Activated naive CD8-positive, alpha-beta T cell (primary cell): Measurements from ENCODE around the gene PLB1.

Experiments
- H3K27ac Mint-ChIP-seq: one replicate; pipeline ENCODE4 v1.8.0; 2021; ENCODE audit warnings: mixed read lengths
- H3K27me3 Mint-ChIP-seq: one replicate; pipeline ENCODE4 v1.8.0; 2021; ENCODE audit warnings: mixed read lengths
- H3K36me3 Mint-ChIP-seq: one replicate; pipeline ENCODE4 v1.8.0; 2021; ENCODE audit warnings: mixed read lengths
- H3K4me1 Mint-ChIP-seq: one replicate; pipeline ENCODE4 v1.8.0; 2021; ENCODE audit warnings: low read depth, mixed read lengths
- H3K4me3 Mint-ChIP-seq: one replicate; pipeline ENCODE4 v1.8.0; 2021; ENCODE audit warnings: mild to moderate bottlenecking, mixed read lengths
- H3K9me3 Mint-ChIP-seq: one replicate; pipeline ENCODE4 v1.8.0; 2021; ENCODE audit warnings: low read depth, mixed read lengths

PLB1 gene

GRCh38 chr2:28627722-28628480 is 132.0 kb downstream of the PLB1 start:
- Mint-ChIP-seq H3K27me3 (no peaks in the 10 kb centered on the region), H3K27ac (peak overlapping the region; percentile 47), H3K9me3 (no peaks in the 10 kb centered on the region), H3K36me3 (peaks cover 3% of the 10 kb centered on the region), H3K4me3 (no peak overlapping the region), H3K4me1 (peaks cover 54% of the 10 kb centered on the region)

GRCh38 chr2:28628506-28628905 is 132.6 kb downstream of the PLB1 start:
- Mint-ChIP-seq H3K4me1 (peaks cover 48% of the 10 kb centered on the region), H3K27ac (no peak overlapping the region), H3K9me3 (no peaks in the 10 kb centered on the region), H3K36me3 (peaks cover 5% of the 10 kb centered on the region), H3K4me3 (no peak overlapping the region), H3K27me3 (no peaks in the 10 kb centered on the region)

- Mint-ChIP-seq H3K27me3 (no peaks in the 10 kb centered on the region), H3K27ac (no peak overlapping the region), H3K9me3 (no peaks in the 10 kb centered on the region), H3K36me3 (peaks cover 5% of the 10 kb centered on the region), H3K4me1 (peaks cover 44% of the 10 kb centered on the region), H3K4me3 (no peak overlapping the region)
Measured at GRCh38 chr2:28628987-28629386, 133.1 kb downstream of the PLB1 start.

GRCh38 chr2:28629910-28630309 is 134.1 kb downstream of the PLB1 start:
- H3K27ac Mint-ChIP-seq = no peak overlapping the region

GRCh38 chr2:28630341-28630740 is 134.5 kb downstream of the PLB1 start:
- Mint-ChIP-seq H3K36me3 (peaks cover 2% of the 10 kb centered on the region), H3K27me3 (no peaks in the 10 kb centered on the region), H3K9me3 (no peaks in the 10 kb centered on the region), H3K4me1 (peaks cover 30% of the 10 kb centered on the region), H3K27ac (no peak overlapping the region), H3K4me3 (no peak overlapping the region)

More at GRCh38 chr2:28629910-28630309, 134.1 kb downstream of the PLB1 start:
- Mint-ChIP-seq H3K27me3 (no peaks in the 10 kb centered on the region), H3K4me1 (peaks cover 34% of the 10 kb centered on the region), H3K9me3 (no peaks in the 10 kb centered on the region), H3K4me3 (no peak overlapping the region), H3K36me3 (peaks cover 2% of the 10 kb centered on the region)

GRCh38 chr2:28631514-28632206 is 135.8 kb downstream of the PLB1 start:
- no peak overlapping the region for H3K4me3 Mint-ChIP-seq
- peaks cover 18% of the 10 kb centered on the region for H3K4me1 Mint-ChIP-seq
- H3K27me3 Mint-ChIP-seq = no peaks in the 10 kb centered on the region
- no peaks in the 10 kb centered on the region for H3K9me3 Mint-ChIP-seq
- peak overlapping the region; percentile 11 for H3K27ac Mint-ChIP-seq
- peaks cover 2% of the 10 kb centered on the region for H3K36me3 Mint-ChIP-seq

GRCh38 chr2:28632791-28633190 is 136.9 kb downstream of the PLB1 start:
- Mint-ChIP-seq H3K9me3 (no peaks in the 10 kb centered on the region), H3K4me1 (peaks cover 7% of the 10 kb centered on the region), H3K4me3 (no peak overlapping the region), H3K27ac (no peak overlapping the region), H3K27me3 (no peaks in the 10 kb centered on the region), H3K36me3 (peaks cover 2% of the 10 kb centered on the region)

GRCh38 chr2:28633204-28633603 is 137.3 kb downstream of the PLB1 start:
- Mint-ChIP-seq H3K27ac (no peak overlapping the region), H3K4me1 (peaks cover 3% of the 10 kb centered on the region), H3K27me3 (no peaks in the 10 kb centered on the region), H3K36me3 (peaks cover 2% of the 10 kb centered on the region), H3K4me3 (no peak overlapping the region), H3K9me3 (no peaks in the 10 kb centered on the region)

- Mint-ChIP-seq H3K36me3 (peaks cover 2% of the 10 kb centered on the region), H3K27ac (no peak overlapping the region), H3K27me3 (no peaks in the 10 kb centered on the region), H3K4me3 (no peak overlapping the region), H3K4me1 (peaks cover 2% of the 10 kb centered on the region), H3K9me3 (no peaks in the 10 kb centered on the region)
Measured at GRCh38 chr2:28633746-28634145, 137.9 kb downstream of the PLB1 start.

GRCh38 chr2:28635191-28635611 is 139.3 kb downstream of the PLB1 start:
- Mint-ChIP-seq H3K4me1 (peaks cover 2% of the 10 kb centered on the region), H3K4me3 (no peak overlapping the region), H3K27ac (no peak overlapping the region), H3K9me3 (no peaks in the 10 kb centered on the region), H3K36me3 (peaks cover 2% of the 10 kb centered on the region), H3K27me3 (no peaks in the 10 kb centered on the region)

GRCh38 chr2:28636491-28636890 is 140.6 kb downstream of the PLB1 start:
- Mint-ChIP-seq H3K36me3 (peaks cover 2% of the 10 kb centered on the region), H3K27ac (no peak overlapping the region), H3K9me3 (no peaks in the 10 kb centered on the region), H3K27me3 (no peaks in the 10 kb centered on the region), H3K4me1 (no peaks in the 10 kb centered on the region), H3K4me3 (no peak overlapping the region)

GRCh38 chr2:28637066-28638047 is 141.5 kb downstream of the PLB1 start:
- H3K36me3 Mint-ChIP-seq = peaks cover 2% of the 10 kb centered on the region
- no peaks in the 10 kb centered on the region for H3K9me3 Mint-ChIP-seq
- H3K4me1 Mint-ChIP-seq = peaks cover 3% of the 10 kb centered on the region
- H3K27ac Mint-ChIP-seq = no peak overlapping the region
- no peaks in the 10 kb centered on the region for H3K27me3 Mint-ChIP-seq
- no peak overlapping the region for H3K4me3 Mint-ChIP-seq

GRCh38 chr2:28638102-28638501 is 142.2 kb downstream of the PLB1 start:
- H3K9me3 Mint-ChIP-seq = no peaks in the 10 kb centered on the region
- H3K27ac Mint-ChIP-seq = no peak overlapping the region
- peaks cover 3% of the 10 kb centered on the region for H3K4me1 Mint-ChIP-seq
- no peaks in the 10 kb centered on the region for H3K27me3 Mint-ChIP-seq
- H3K4me3 Mint-ChIP-seq = no peak overlapping the region
- H3K36me3 Mint-ChIP-seq = peaks cover 2% of the 10 kb centered on the region

- Mint-ChIP-seq H3K4me3 (no peak overlapping the region), H3K27me3 (no peaks in the 10 kb centered on the region), H3K4me1 (peaks cover 3% of the 10 kb centered on the region), H3K27ac (no peak overlapping the region), H3K9me3 (no peaks in the 10 kb centered on the region), H3K36me3 (no peaks in the 10 kb centered on the region)
Measured at GRCh38 chr2:28639092-28639691, 143.3 kb downstream of the PLB1 start.
